Hepatocyte (in vitro differentiated cells): ENCODE measurements around the gene SERPINA4.

Experiments
- CTCF ChIP-seq: fragments of 200-600 bp; sonication (generic); IDR thresholded peaks from 2 replicates; pipeline ENCODE4 v1.5.1; 2016; ENCODE audit warnings: antibody characterized with exemption, mild to moderate bottlenecking; ENCODE audit not compliant: poor library complexity
- EZH2 ChIP-seq: fragments of 200-600 bp; sonication (generic); IDR thresholded peaks from 2 replicates; pipeline ENCODE4 v1.6.1; 2016; ENCODE audit warnings: antibody characterized with exemption, mild to moderate bottlenecking, borderline replicate concordance
- EZH2phosphoT487 ChIP-seq: fragments of 200-600 bp; sonication (generic); IDR thresholded peaks from one replicate; pipeline ENCODE4 v1.6.1; 2018; ENCODE audit warnings: antibody characterized with exemption, mild to moderate bottlenecking, low read depth, moderate library complexity; ENCODE audit not compliant: unreplicated experiment, severe bottlenecking

GRCh38 chr14:94586635-94587034 is 25.4 kb downstream of the SERPINA4 start:
- no peak for TF ChIP-seq CTCF
- no peak for TF ChIP-seq EZH2
- TF ChIP-seq EZH2phosphoT487: no peak
